MM.1S (cell line): ENCODE measurements around the gene NELL1.

Experiments used
- EZH2 ChIP-seq: fragments of 300-600 bp; sonication (generic); optimal IDR thresholded peaks from 2 replicates; pipeline ENCODE3; 2017; ENCODE audit warnings: low read depth, mild to moderate bottlenecking, antibody characterized with exemption, low read length, mixed read lengths
- EZH2phosphoT487 ChIP-seq: fragments of 300-600 bp; sonication (generic); IDR thresholded peaks from 2 replicates; pipeline ENCODE4 v1.6.1; 2018; ENCODE audit warnings: antibody characterized with exemption, low read length
- TF ChIP-seq, protein P1 (sequence below): fragments of 300-600 bp; sonication (generic); IDR thresholded peaks from 2 replicates; pipeline ENCODE4 v1.5.1; 2016; ENCODE audit warnings: antibody characterized with exemption, low read length, mixed read lengths

DNA sequence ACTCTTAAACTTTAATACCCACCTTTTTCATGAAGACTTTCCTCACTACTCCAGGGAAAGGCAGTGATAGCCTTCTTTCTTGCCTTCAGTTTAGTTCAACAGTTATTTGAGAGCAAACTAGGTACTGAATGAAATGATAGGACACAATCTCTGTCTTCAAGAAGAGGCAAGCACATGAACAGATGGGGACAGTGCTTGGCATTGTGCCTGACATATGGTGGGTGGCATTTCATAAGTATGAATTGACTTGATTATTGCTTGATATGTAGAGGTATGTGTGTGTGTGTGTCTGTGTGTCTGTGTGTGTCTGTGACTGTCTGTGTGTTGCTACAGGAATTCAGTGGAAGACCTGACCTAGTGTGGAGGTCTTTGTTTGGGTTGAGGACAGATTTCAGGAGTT, 504.1 kb downstream of the NELL1 start:
- TF ChIP-seq, protein P1, sequence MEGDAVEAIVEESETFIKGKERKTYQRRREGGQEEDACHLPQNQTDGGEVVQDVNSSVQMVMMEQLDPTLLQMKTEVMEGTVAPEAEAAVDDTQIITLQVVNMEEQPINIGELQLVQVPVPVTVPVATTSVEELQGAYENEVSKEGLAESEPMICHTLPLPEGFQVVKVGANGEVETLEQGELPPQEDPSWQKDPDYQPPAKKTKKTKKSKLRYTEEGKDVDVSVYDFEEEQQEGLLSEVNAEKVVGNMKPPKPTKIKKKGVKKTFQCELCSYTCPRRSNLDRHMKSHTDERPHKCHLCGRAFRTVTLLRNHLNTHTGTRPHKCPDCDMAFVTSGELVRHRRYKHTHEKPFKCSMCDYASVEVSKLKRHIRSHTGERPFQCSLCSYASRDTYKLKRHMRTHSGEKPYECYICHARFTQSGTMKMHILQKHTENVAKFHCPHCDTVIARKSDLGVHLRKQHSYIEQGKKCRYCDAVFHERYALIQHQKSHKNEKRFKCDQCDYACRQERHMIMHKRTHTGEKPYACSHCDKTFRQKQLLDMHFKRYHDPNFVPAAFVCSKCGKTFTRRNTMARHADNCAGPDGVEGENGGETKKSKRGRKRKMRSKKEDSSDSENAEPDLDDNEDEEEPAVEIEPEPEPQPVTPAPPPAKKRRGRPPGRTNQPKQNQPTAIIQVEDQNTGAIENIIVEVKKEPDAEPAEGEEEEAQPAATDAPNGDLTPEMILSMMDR: no peak
- TF ChIP-seq EZH2 (no peak), EZH2phosphoT487 (no peak)
